Stimulated activated CD8-positive, alpha-beta memory T cell treated with anti-CD3 and anti-CD28 coated beads, Interleukin-15, amount 100 ng/mL, for 48 hours (primary cell): ENCODE data around the gene CAPN15.
"Not testable (repeated sequence)": the region's sequence is repeated elsewhere in the genome, so short reads cannot be mapped to it uniquely, and the experiment has no call there.

Experiments used
- DNase-seq, 2 donors: peaks; one replicate each; pipeline ENCODE4 v3.0.0-alpha.2; 2020; ENCODE audit warnings: low read depth in 2 of 2

The CAPN15 gene

GRCh38 chr16:527015-527903, at the start of gene CAPN15:
Gene CAPN15, plus strand, starts transcription at chr16:527712. Its CDS starts 19,127 bp downstream, at chr16:546839.
- DNase-seq = peak; percentile 77 to 80

- DNase-seq = not testable (repeated sequence)
Observed at GRCh38 chr16:478287-478686, 49.2 kb upstream of the CAPN15 start.

GRCh38 chr16:482468-483185, 44.9 kb upstream of the CAPN15 start:
- DNase-seq = no peak

- DNase-seq = no peak
Observed at GRCh38 chr16:483341-484075, 44.0 kb upstream of the CAPN15 start.

GRCh38 chr16:489606-490005, 37.9 kb upstream of the CAPN15 start:
- no peak for DNase-seq

- no peak for DNase-seq
Observed at GRCh38 chr16:490768-491167, 36.7 kb upstream of the CAPN15 start.

- DNase-seq = no peak
Observed at GRCh38 chr16:491220-491919, 36.1 kb upstream of the CAPN15 start.

- no peak for DNase-seq
Observed at GRCh38 chr16:492211-492875, 35.2 kb upstream of the CAPN15 start.

- not testable (repeated sequence) for DNase-seq
Observed at GRCh38 chr16:494676-495075, 32.8 kb upstream of the CAPN15 start.

- DNase-seq = no peak
Observed at GRCh38 chr16:495127-495748, 32.3 kb upstream of the CAPN15 start.

GRCh38 chr16:496097-496886, 31.2 kb upstream of the CAPN15 start:
- no peak for DNase-seq

- DNase-seq = no peak
Observed at GRCh38 chr16:497258-497657, 30.3 kb upstream of the CAPN15 start.

- no peak for DNase-seq
Observed at GRCh38 chr16:499924-500323, 27.6 kb upstream of the CAPN15 start.

- DNase-seq = no peak
Observed at GRCh38 chr16:500709-501108, 26.8 kb upstream of the CAPN15 start.

GRCh38 chr16:502179-502943, 25.2 kb upstream of the CAPN15 start:
- DNase-seq = no peak

- no peak for DNase-seq
Observed at GRCh38 chr16:503150-504071, 24.1 kb upstream of the CAPN15 start.

- no peak for DNase-seq
Observed at GRCh38 chr16:505479-506245, 21.9 kb upstream of the CAPN15 start.
